Cardiac fibroblast (primary cell): ENCODE data around the gene RNU6-9.

Experiments
- DNase-seq, 2 donors: peaks; one replicate each; pipeline versions ENCODE4 v3.0.0 to v3.0.0-alpha.2; 2010; ENCODE audit warnings: low read depth in 2 of 2
- H3K4me3 ChIP-seq, 2 donors: replicated peaks in 1 of 2; 1 replicate in 1 of 2; 2 replicates in 1 of 2; pipeline ENCODE4 v1.5.1; 2011; ENCODE audit warnings: low read depth in 2 of 2, low read length in 2 of 2, mild to moderate bottlenecking in 2 of 2, moderate library complexity in 1 of 2
- CTCF ChIP-seq: IDR thresholded peaks from one replicate; pipeline ENCODE4 v1.5.1; 2011; ENCODE audit warnings: low read depth, mild to moderate bottlenecking, low read length, inconsistent platforms

RNU6-9 gene

GRCh38 chr19:862581-863314 is 30.5 kb upstream of the RNU6-9 start:
- H3K4me3 ChIP-seq = no peak overlapping the region
- TF ChIP-seq CTCF = no peak
- peak; percentile 39 to 55 for DNase-seq

DNA sequence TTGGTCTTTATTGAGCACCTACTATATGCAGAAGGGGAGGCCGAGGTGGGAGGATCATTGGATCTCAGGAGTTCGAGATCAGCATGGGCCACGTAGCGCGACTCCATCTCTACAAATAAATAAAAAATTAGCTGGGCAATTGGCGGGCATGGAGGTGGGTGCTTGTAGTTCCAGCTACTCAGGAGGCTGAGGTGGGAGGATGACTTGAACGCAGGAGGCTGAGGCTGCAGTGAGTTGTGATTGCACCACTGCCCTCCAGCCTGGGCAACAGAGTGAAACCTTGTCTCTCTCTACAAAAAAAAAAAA is 30.0 kb upstream of the RNU6-9 start:
- no peak for TF ChIP-seq CTCF

GRCh38 chr19:866769-867300 is 26.4 kb upstream of the RNU6-9 start:
- no peak for DNase-seq

More for the DNA sequence above, 30.0 kb upstream of the RNU6-9 start:
- H3K4me3 ChIP-seq = no peak overlapping the region
- no peak for DNase-seq

GRCh38 chr19:867301-867793 is 25.9 kb upstream of the RNU6-9 start:
- TF ChIP-seq CTCF = no peak
- no peak overlapping the region for H3K4me3 ChIP-seq
- DNase-seq = no peak

More at GRCh38 chr19:866769-867300, 26.4 kb upstream of the RNU6-9 start:
- TF ChIP-seq CTCF = no peak
- no peak overlapping the region for H3K4me3 ChIP-seq

DNA sequence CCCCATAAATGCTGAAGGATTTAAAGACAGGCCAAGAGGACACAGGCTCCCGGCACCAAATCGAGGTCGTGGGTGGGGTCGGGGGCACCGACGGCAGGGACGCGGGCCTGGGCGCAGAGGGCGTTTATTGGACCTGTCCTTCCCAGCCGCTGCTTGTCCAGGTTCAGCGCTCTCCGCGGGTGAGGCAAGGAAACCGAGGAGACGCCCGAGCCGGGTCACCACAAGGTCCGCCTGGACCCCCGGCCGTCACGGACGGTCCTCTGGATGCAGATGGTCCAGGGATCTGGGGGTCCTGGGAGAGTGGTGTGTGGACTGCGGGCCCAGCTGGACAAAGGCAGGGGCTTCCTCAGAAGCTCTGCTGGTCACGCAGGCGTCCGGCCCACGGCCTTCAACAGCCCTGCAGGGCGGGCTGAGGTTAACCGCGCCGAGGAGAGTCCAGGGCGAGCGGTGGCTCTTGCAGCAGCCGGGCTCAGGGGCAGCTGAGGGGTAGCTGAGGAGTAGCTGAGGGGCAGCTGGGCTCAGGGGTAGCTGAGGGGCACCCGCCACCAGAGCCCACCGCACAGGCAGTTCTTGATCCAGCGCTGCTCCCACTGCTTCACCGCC is 25.3 kb upstream of the RNU6-9 start:
- DNase-seq = no peak
- H3K4me3 ChIP-seq = no peak overlapping the region
- TF ChIP-seq CTCF = no peak

DNA sequence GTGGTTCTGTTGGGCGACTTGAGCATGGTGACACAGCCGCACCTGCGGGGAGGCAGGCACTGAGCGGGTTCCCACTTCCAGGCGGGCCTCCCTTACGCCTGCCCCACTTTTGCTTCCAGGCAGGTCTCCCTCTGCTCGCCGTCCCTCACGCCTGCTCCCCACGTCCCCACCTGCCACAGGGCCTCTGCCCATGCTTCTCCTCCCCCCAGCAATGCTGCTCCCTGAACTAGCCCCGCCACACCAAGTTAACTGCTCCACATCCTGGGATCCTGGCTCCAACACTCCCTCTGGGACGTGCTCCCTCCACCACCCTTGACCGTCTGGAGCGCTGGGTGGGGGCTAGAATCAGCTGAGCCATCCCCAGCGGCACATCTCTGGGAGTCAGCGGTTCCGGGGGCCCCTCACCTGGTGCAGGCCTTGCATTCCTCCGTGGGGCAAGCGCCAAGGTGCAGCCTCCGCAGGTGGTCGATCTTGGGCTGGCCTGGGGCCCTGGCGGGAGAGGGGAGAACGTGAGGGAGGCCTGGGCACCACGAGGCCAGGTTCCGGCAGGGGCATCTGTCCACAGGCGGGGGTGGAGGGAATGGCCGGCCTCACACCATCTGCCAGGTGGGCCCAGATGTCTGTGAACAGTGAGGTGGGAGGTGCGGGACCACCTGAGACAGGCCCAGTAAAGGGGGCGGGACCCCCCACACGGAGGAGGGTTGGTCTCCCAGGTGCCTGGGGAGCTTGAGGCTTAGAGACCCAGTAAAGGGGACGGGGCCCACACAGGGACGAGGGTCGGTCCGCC is 24.6 kb upstream of the RNU6-9 start:
- H3K4me3 ChIP-seq = no peak overlapping the region
- no peak for TF ChIP-seq CTCF
- no peak for DNase-seq
